Tongue (tissue), 2 donors: ENCODE data around the gene SPINK5. TPM values are rescaled to one million over a fixed set of nuclear protein-coding genes. Genes with fewer than 3 reads are reported as not detected.
"Not testable (repeated sequence)": the region's sequence is repeated elsewhere in the genome, so short reads cannot be mapped to it uniquely, and the experiment has no call there.

Source experiments
- DNase-seq: peaks from one replicate; pipeline ENCODE4 v3.0.0-alpha.2; 2015
- total RNA-seq: library from RNA; depleted of rRNA; stranded (reverse); fragments of >200 nt; gene quantifications from one replicate; pipeline ENCODE4 v1.2.3, GENCODE V29; 2014

Gene SPINK5
- total RNA-seq: 31.5 TPM

GRCh38 chr5:148063861-148064260 is at the start of gene SPINK5:
SPINK5 (plus strand) TSS chr5:148063980; CDS start chr5:148064045, 65 bp downstream.
- DNase-seq: no peak

GRCh38 chr5:148014276-148014675 is 49.5 kb upstream of the SPINK5 start:
- no peak for DNase-seq

- DNase-seq: no peak
These were observed 43.4 kb upstream of the SPINK5 start for GRCh38 chr5:148020257-148020988.

GRCh38 chr5:148027505-148027904 is 36.3 kb upstream of the SPINK5 start:
- DNase-seq: no peak

GRCh38 chr5:148029131-148029530 is 34.6 kb upstream of the SPINK5 start:
- DNase-seq: no peak

- no peak for DNase-seq
These were observed 30.6 kb upstream of the SPINK5 start for GRCh38 chr5:148033134-148033533.

GRCh38 chr5:148035676-148036075 is 28.1 kb upstream of the SPINK5 start:
- no peak for DNase-seq

GRCh38 chr5:148042881-148043280 is 20.9 kb upstream of the SPINK5 start:
- peak; percentile 2 for DNase-seq

GRCh38 chr5:148043705-148044104 is 20.1 kb upstream of the SPINK5 start:
- DNase-seq: no peak

- DNase-seq: not testable (repeated sequence)
These were observed 8.6 kb upstream of the SPINK5 start for GRCh38 chr5:148055160-148055559.

- no peak for DNase-seq
These were observed 3.5 kb upstream of the SPINK5 start for GRCh38 chr5:148060309-148060708.

- no peak for DNase-seq
These were observed 2.9 kb upstream of the SPINK5 start for GRCh38 chr5:148060881-148061280.

GRCh38 chr5:148070621-148071020 is 6.8 kb downstream of the SPINK5 start:
- DNase-seq: no peak

GRCh38 chr5:148072207-148072606 is 8.4 kb downstream of the SPINK5 start:
- no peak for DNase-seq

- no peak for DNase-seq
These were observed 11.7 kb downstream of the SPINK5 start for GRCh38 chr5:148075529-148075928.

GRCh38 chr5:148083203-148083602 is 19.4 kb downstream of the SPINK5 start:
- no peak for DNase-seq

GRCh38 chr5:148084269-148084668 is 20.5 kb downstream of the SPINK5 start:
- no peak for DNase-seq

- DNase-seq: no peak
These were observed 21.5 kb downstream of the SPINK5 start for GRCh38 chr5:148085310-148085709.

GRCh38 chr5:148085977-148086705 is 22.4 kb downstream of the SPINK5 start:
- no peak for DNase-seq

GRCh38 chr5:148090146-148090772 is 26.5 kb downstream of the SPINK5 start:
- DNase-seq: no peak

- no peak for DNase-seq
These were observed 27.0 kb downstream of the SPINK5 start for GRCh38 chr5:148090773-148091250.

- no peak for DNase-seq
These were observed 28.5 kb downstream of the SPINK5 start for GRCh38 chr5:148091991-148092964.
